Smooth muscle cell of the brain vasculature (primary cell): ENCODE data around the gene NMNAT1.
"Not testable (repeated sequence)": the region's sequence is repeated elsewhere in the genome, so short reads cannot be mapped to it uniquely, and the experiment has no call there.

Source experiments
- DNase-seq: peaks from one replicate; pipeline ENCODE4 v3.0.0-alpha.2; 2012; ENCODE audit warnings: low read depth, low spot score

Gene NMNAT1

GRCh38 chr1:9920606-9921005 lies 22.7 kb upstream of the NMNAT1 start:
- DNase-seq, result no peak

- no peak for DNase-seq
These were observed 20.9 kb upstream of the NMNAT1 start for GRCh38 chr1:9922342-9922741.

- DNase-seq, result no peak
These were observed 16.0 kb upstream of the NMNAT1 start for GRCh38 chr1:9927259-9927658.

- DNase-seq, result no peak
These were observed 13.6 kb upstream of the NMNAT1 start for GRCh38 chr1:9929431-9930385.

- DNase-seq, result no peak
These were observed 806 bp upstream of the NMNAT1 start for GRCh38 chr1:9942399-9942938.

GRCh38 chr1:9946315-9946714 lies 3.0 kb downstream of the NMNAT1 start:
- DNase-seq, result no peak

GRCh38 chr1:9957726-9958125 lies 14.5 kb downstream of the NMNAT1 start:
- DNase-seq, result no peak

GRCh38 chr1:9960011-9960410 lies 16.7 kb downstream of the NMNAT1 start:
- no peak for DNase-seq

GRCh38 chr1:9960706-9961562 lies 17.7 kb downstream of the NMNAT1 start:
- DNase-seq, result no peak

GRCh38 chr1:9984253-9984652 lies 41.0 kb downstream of the NMNAT1 start:
- no peak for DNase-seq

GRCh38 chr1:9985001-9985400 lies 41.7 kb downstream of the NMNAT1 start:
- DNase-seq, result no peak

GRCh38 chr1:9989773-9990172 lies 46.5 kb downstream of the NMNAT1 start:
- DNase-seq, result no peak

- no peak for DNase-seq
These were observed 47.7 kb downstream of the NMNAT1 start for GRCh38 chr1:9990944-9991343.

GRCh38 chr1:9992910-9993309 lies 49.6 kb downstream of the NMNAT1 start:
- no peak for DNase-seq

- no peak for DNase-seq
These were observed 50.3 kb downstream of the NMNAT1 start for GRCh38 chr1:9993561-9994075.

- no peak for DNase-seq
These were observed 53.6 kb downstream of the NMNAT1 start, which contains the start of gene RBP7 for GRCh38 chr1:9996624-9997582. TSS of gene RBP7 (plus strand) at chr1:9997228. CDS start at chr1:9997259, 31 bp downstream.

- DNase-seq, result no peak
These were observed 57.9 kb downstream of the NMNAT1 start for GRCh38 chr1:10001016-10001665.

GRCh38 chr1:10005248-10005647 lies 62.0 kb downstream of the NMNAT1 start:
- not testable (repeated sequence) for DNase-seq

- DNase-seq, result no peak
These were observed 63.9 kb downstream of the NMNAT1 start for GRCh38 chr1:10007169-10007568.

- no peak for DNase-seq
These were observed 70.7 kb downstream of the NMNAT1 start for GRCh38 chr1:10014016-10014415.
